ENCODE data around the gene PREX1. TPM values are rescaled to one million over a fixed set of nuclear protein-coding genes. Genes with fewer than 3 reads are reported as not detected.
A peak's percentile ranks its signal among the peaks of the same experiment; 100 is the strongest.

Gene PREX1
- total and polyA plus RNA-seq, 7 experiments from 2014 or later: 2.9 to 143 (median 48.6) TPM

DNA sequence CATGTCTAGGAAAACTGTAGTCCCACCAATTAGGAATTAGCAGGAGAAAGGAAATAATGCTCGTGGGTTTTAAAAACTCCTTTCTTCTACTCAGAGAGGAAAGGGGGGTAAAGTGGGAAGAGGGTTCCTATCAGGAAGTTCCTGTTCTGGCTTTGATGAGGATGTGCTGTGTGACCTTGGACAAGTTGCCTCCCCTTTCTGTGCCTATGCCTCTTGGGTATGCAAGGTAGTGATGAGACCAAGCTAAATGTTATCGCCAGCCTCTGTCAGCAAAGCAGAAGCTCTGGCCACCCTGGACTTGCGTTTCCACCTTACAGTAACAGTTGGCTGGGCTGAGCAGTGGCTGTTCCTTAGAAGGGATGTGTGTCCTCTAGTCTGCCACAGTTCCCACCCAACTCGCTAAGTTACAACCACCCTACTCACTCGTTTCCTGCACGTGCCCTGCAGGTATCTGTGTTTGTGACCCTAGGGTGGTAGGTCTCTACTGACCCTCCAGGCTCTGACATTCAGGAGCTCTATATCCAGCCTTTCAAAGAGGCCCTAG lies 110.0 kb downstream of the PREX1 start:
- Histone ChIP-seq H3K4me1 (ENCODE audit: control insufficient read depth in 2 of 2, insufficient read depth in 2 of 2, low read length in 2 of 2) (peaks cover 47 to 91% of the 10 kb centered on the region in 2 donors), H3K27me3 (ENCODE audit: control insufficient read depth in 2 of 2, insufficient read depth in 2 of 2, low read length in 2 of 2) (no peaks in the 10 kb centered on the region), H3K36me3 (ENCODE audit: control insufficient read depth in 2 of 3, insufficient read depth in 3 of 3, low read length in 3 of 3) (no peaks in the 10 kb centered on the region), H3K27ac (ENCODE audit: low read depth, low read length) (no peak overlapping the region), H3K4me3 (ENCODE audit: low read length) (no peak overlapping the region), H3K9me3 (ENCODE audit: control insufficient read depth in 2 of 3, low read length in 3 of 3) (no peaks in the 10 kb centered on the region)
- H3K36me3 Mint-ChIP-seq: peaks cover 0 to 57% (median 0%) of the 10 kb centered on the region in 5 donors
- peaks cover 45 to 90% (median 65%) of the 10 kb centered on the region in 7 donors for H3K4me1 Mint-ChIP-seq
- no peak for ATAC-seq
- no peak for DNase-seq
- H3K27me3 Mint-ChIP-seq: no peaks in the 10 kb centered on the region
- peaks cover 0 to 4% (median 0%) of the 10 kb centered on the region in 11 donors for H3K9me3 Mint-ChIP-seq
- intact Hi-C loops (cut with micrococcal nuclease): loop anchor here (2.0 to 5.0 kb wide), 4 partner anchors 45 to 190 kb away; partner anchors contain the start of gene PREX1 (in 1 of the 2)
- ChIA-PET CTCF (interaction anchor here (0.6 to 1.3 kb wide), 2 partner anchors 10 to 187 kb away, joined by 3 to 4 read pairs; no protein-coding TSS in a partner anchor), POLR2A (no interaction called here)
- H3K4me3 Mint-ChIP-seq: peak overlapping the region in 4 of 10 donors; percentile 33 to 64 (median 34)
- H3K27ac Mint-ChIP-seq: peak overlapping the region in 4 of 9 donors; percentile 78 to 96 (median 92)

DNA sequence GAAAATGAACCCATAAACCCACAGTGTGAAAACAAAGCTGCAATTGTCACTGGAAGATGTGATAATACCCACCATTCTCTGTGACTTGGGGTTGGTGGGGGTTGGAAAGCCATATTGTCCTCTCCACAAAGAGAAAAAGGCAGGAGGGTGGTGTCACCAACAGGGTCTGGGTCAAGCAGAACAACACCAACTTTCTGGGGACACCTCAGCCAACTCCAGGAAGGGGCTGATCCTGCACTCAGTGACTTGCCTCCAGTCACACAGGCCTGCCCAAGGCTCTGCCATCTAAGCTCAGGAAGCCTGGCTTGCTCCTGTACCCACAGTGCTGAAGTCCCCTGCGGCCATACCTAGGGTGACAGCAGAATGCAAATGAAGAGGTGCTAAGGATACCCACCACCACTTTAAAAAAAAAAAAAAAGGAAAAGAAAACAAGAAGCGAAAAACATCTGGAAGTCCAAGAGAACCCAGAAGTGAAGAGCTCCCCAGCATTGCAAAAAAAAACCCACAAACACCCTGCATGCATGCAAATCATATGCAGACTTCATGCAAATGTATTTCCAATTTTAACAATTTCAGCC lies 110.6 kb downstream of the PREX1 start:
- Mint-ChIP-seq H3K9me3 (peaks cover 0 to 4% (median 0%) of the 10 kb centered on the region in 11 donors), H3K36me3 (peaks cover 0 to 54% (median 0%) of the 10 kb centered on the region in 5 donors), H3K4me3 (peak overlapping the region in 4 of 10 donors; percentile 27 to 64 (median 34)), H3K27ac (peak overlapping the region in 5 of 9 donors; percentile 19 to 96 (median 89)), H3K27me3 (no peaks in the 10 kb centered on the region), H3K4me1 (peaks cover 42 to 89% (median 61%) of the 10 kb centered on the region in 7 donors)
- intact Hi-C loops (cut with micrococcal nuclease): loop anchor here (2.0 to 5.0 kb wide), 4 partner anchors 45 to 190 kb away; partner anchors contain the start of gene PREX1 (in 1 of the 2)
- DNase-seq (no peak), ATAC-seq (no peak)
- Histone ChIP-seq H3K27ac (ENCODE audit: low read depth, low read length) (no peak overlapping the region), H3K27me3 (ENCODE audit: control insufficient read depth in 2 of 2, insufficient read depth in 2 of 2, low read length in 2 of 2) (no peaks in the 10 kb centered on the region), H3K4me3 (ENCODE audit: low read length) (no peak overlapping the region), H3K4me1 (ENCODE audit: control insufficient read depth in 2 of 2, insufficient read depth in 2 of 2, low read length in 2 of 2) (peaks cover 47 to 86% of the 10 kb centered on the region in 2 donors), H3K9me3 (ENCODE audit: control insufficient read depth in 2 of 3, low read length in 3 of 3) (no peaks in the 10 kb centered on the region), H3K36me3 (ENCODE audit: control insufficient read depth in 2 of 3, insufficient read depth in 3 of 3, low read length in 3 of 3) (no peaks in the 10 kb centered on the region)
- CTCF ChIA-PET: interaction anchor here (0.6 to 1.3 kb wide), 3 partner anchors 10 to 188 kb away, joined by 3 to 4 read pairs (median 3); no protein-coding TSS in a partner anchor
- POLR2A ChIA-PET: no interaction called here

DNA sequence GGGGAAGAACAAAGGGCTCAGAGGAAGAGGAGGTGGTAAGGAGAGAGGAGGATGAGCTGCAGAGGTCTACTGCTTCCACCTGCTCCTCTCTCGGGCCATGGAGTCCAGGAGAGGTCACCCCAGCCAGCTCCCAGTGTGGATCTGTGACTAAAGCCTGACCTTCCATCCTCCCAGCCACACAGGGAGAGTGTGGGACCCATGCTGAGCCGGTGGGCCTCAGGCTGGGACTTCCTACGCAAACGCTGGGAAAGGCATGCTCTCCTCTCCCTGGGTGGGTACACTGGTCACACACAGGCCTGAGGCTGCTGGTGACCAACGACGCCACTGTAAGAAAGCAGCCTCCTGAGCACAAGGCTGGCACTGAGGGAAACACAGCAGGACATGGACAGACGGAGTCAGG lies 111.3 kb downstream of the PREX1 start:
- H3K9me3 ChIP-seq (ENCODE audit: control insufficient read depth in 2 of 3, low read length in 3 of 3): no peaks in the 10 kb centered on the region
- H3K4me3 ChIP-seq (ENCODE audit: low read length): peak overlapping the region; percentile 31
- ATAC-seq: no peak
- Mint-ChIP-seq H3K4me1 (peaks cover 38 to 88% (median 56%) of the 10 kb centered on the region in 7 donors), H3K9me3 (peaks cover 0 to 4% (median 0%) of the 10 kb centered on the region in 11 donors), H3K27me3 (no peaks in the 10 kb centered on the region), H3K27ac (peak overlapping the region in 8 of 9 donors; percentile 21 to 96 (median 90)), H3K36me3 (peaks cover 0 to 50% (median 0%) of the 10 kb centered on the region in 5 donors), H3K4me3 (peak overlapping the region in 8 of 10 donors; percentile 22 to 76 (median 64))
- H3K27me3 ChIP-seq (ENCODE audit: control insufficient read depth in 2 of 2, insufficient read depth in 2 of 2, low read length in 2 of 2): no peaks in the 10 kb centered on the region
- intact Hi-C loops (cut with micrococcal nuclease): loop anchor here (2.0 to 5.0 kb wide), 4 partner anchors 46 to 191 kb away; partner anchors contain the start of gene PREX1 (in 1 of the 2)
- H3K27ac ChIP-seq (ENCODE audit: low read depth, low read length): peak overlapping the region; percentile 24
- peaks cover 47 to 86% of the 10 kb centered on the region in 2 donors for H3K4me1 ChIP-seq (ENCODE audit: control insufficient read depth in 2 of 2, insufficient read depth in 2 of 2, low read length in 2 of 2)
- ChIA-PET CTCF (interaction anchor here (0.8 kb wide), 1 partner anchor 10 kb away, joined by 3 read pairs; no protein-coding TSS in a partner anchor), POLR2A (no interaction called here)
- no peak for DNase-seq
- H3K36me3 ChIP-seq (ENCODE audit: control insufficient read depth in 2 of 3, insufficient read depth in 3 of 3, low read length in 3 of 3): no peaks in the 10 kb centered on the region

DNA sequence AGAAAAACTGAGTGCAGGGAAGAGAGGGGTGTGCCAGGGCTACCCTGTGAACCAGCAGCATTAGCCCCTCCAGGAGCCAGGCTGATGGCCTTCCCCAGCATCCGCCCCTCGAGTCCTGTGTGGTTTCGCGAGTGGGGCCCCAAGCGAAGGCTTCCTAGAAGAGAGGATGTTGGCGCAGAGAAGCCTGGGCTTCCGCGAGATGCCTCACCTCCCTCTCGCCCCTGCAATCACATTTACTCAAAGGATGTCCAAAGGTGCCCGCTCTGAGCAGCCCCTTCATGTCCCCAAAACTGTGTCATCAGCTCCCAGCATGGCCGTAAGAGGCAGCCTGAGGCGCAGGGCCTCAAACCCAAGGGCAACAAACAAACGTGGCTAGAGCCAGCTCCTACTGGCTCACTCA lies 111.7 kb downstream of the PREX1 start:
- Histone ChIP-seq H3K4me1 (ENCODE audit: control insufficient read depth in 2 of 2, insufficient read depth in 2 of 2, low read length in 2 of 2) (peaks cover 47 to 86% of the 10 kb centered on the region in 2 donors), H3K4me3 (ENCODE audit: low read length) (peak overlapping the region; percentile 31), H3K9me3 (ENCODE audit: control insufficient read depth in 2 of 3, low read length in 3 of 3) (no peaks in the 10 kb centered on the region), H3K27me3 (ENCODE audit: control insufficient read depth in 2 of 2, insufficient read depth in 2 of 2, low read length in 2 of 2) (no peaks in the 10 kb centered on the region), H3K36me3 (ENCODE audit: control insufficient read depth in 2 of 3, insufficient read depth in 3 of 3, low read length in 3 of 3) (no peaks in the 10 kb centered on the region), H3K27ac (ENCODE audit: low read depth, low read length) (no peak overlapping the region)
- intact Hi-C loops (cut with micrococcal nuclease): loop anchor here (2.0 to 5.0 kb wide), 4 partner anchors 46 to 191 kb away; partner anchors contain the start of gene PREX1 (in 1 of the 2)
- CTCF ChIA-PET: interaction anchor here (0.8 kb wide), 1 partner anchor 11 kb away, joined by 3 read pairs; no protein-coding TSS in a partner anchor
- peak in 2 of 9 donors; percentile 11 to 49 for DNase-seq
- Mint-ChIP-seq H3K4me1 (peaks cover 38 to 85% (median 52%) of the 10 kb centered on the region in 7 donors), H3K9me3 (peaks cover 0 to 2% (median 0%) of the 10 kb centered on the region in 11 donors), H3K4me3 (peak overlapping the region in 9 of 10 donors; percentile 9 to 76 (median 62)), H3K27ac (peak overlapping the region; percentile 21 to 96 (median 89)), H3K36me3 (peaks cover 0 to 49% (median 0%) of the 10 kb centered on the region in 5 donors), H3K27me3 (no peaks in the 10 kb centered on the region)
- ATAC-seq: peak; percentile 44
- POLR2A ChIA-PET: interaction anchor here (0.5 kb wide), 1 partner anchor 107 kb away, joined by 3 read pairs; no protein-coding TSS in a partner anchor

DNA sequence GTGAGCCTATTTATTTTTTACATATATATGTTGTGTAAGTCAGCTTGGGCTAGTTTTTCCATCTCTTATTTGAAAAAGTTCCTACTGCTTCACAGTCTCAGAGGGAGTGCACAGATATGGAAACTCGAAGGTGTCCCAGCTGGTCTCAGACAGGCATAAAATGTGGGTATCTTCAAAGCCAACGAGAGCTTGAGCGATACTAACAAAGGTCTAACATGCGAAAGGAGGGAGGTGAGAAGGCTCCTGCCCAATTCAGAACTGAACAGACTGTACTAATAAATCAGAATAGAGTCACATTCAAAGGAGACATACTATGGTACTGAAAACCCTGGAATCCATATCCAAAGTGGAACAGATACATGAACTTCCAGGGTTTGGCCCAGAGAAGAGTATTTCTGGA lies 113.0 kb downstream of the PREX1 start:
- Mint-ChIP-seq H3K27me3 (no peaks in the 10 kb centered on the region), H3K36me3 (peaks cover 0 to 43% (median 0%) of the 10 kb centered on the region in 5 donors), H3K4me1 (peaks cover 32 to 80% (median 42%) of the 10 kb centered on the region in 7 donors), H3K4me3 (peak overlapping the region in 2 of 10 donors; percentile 23 to 25), H3K27ac (peak overlapping the region in 2 of 9 donors; percentile 31 to 38), H3K9me3 (peaks cover 0 to 2% (median 0%) of the 10 kb centered on the region in 11 donors)
- H3K27ac ChIP-seq (ENCODE audit: low read depth, low read length): no peak overlapping the region
- intact Hi-C loops (cut with micrococcal nuclease): loop anchor here (5.0 kb wide), 3 partner anchors 48 to 193 kb away; partner anchors contain the start of gene PREX1 (in 1 of the 2)
- DNase-seq: no peak
- ChIA-PET POLR2A (no interaction called here), CTCF (no interaction called here)
- H3K36me3 ChIP-seq (ENCODE audit: control insufficient read depth in 2 of 3, insufficient read depth in 3 of 3, low read length in 3 of 3): no peaks in the 10 kb centered on the region
- H3K4me3 ChIP-seq (ENCODE audit: low read length): no peak overlapping the region
- no peaks in the 10 kb centered on the region for H3K27me3 ChIP-seq (ENCODE audit: control insufficient read depth in 2 of 2, insufficient read depth in 2 of 2, low read length in 2 of 2)
- no peaks in the 10 kb centered on the region for H3K9me3 ChIP-seq (ENCODE audit: control insufficient read depth in 2 of 3, low read length in 3 of 3)
- no peak for ATAC-seq
- H3K4me1 ChIP-seq (ENCODE audit: control insufficient read depth in 2 of 2, insufficient read depth in 2 of 2, low read length in 2 of 2): peaks cover 43 to 84% of the 10 kb centered on the region in 2 donors

DNA sequence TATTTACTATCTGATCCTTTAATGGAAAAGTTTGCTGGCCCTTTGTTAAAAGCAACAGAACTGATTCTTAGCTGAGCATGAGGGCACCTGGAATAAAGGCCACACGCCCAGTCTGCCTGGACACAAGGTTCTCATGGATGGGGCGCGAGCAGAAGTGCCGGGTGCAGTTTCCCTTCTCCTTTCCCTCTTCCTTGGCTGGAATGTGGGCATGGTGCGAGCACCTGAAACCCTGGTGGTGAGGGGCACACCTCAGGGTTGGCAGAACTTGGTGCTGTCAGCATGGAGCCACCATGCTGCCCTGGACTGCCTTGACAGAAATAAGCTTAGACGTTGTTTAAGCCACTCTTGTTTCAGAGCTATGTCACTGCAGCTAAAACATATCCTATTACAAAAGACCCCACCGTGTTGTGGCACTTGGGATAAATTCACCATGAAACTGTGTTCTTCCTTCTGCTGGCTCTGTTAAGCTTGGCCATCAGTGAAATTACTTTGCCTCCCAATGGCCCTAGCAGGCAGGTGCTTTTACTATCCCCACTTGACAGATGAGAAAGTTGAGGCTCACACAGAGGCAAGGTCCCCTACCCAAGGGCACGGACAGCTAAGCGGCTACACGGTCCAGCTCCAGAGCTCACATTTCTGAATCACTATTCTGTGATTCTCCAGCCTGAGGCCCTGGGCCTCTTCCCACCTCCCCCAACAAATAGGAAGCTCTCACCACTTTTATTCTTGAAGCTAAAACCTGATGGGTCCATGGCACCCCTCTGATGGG lies 115.9 kb downstream of the PREX1 start:
- Mint-ChIP-seq H3K9me3 (peaks cover 0 to 2% (median 0%) of the 10 kb centered on the region in 11 donors), H3K4me3 (no peak overlapping the region), H3K27me3 (no peaks in the 10 kb centered on the region), H3K4me1 (peaks cover 13 to 68% (median 30%) of the 10 kb centered on the region in 7 donors), H3K36me3 (peaks cover 0 to 42% (median 3%) of the 10 kb centered on the region in 5 donors), H3K27ac (peak overlapping the region in 2 of 9 donors; percentile 5 to 72)
- Histone ChIP-seq H3K27me3 (ENCODE audit: control insufficient read depth in 2 of 2, insufficient read depth in 2 of 2, low read length in 2 of 2) (no peaks in the 10 kb centered on the region), H3K4me1 (ENCODE audit: control insufficient read depth in 2 of 2, insufficient read depth in 2 of 2, low read length in 2 of 2) (peaks cover 24 to 72% of the 10 kb centered on the region in 2 donors), H3K4me3 (ENCODE audit: low read length) (no peak overlapping the region), H3K36me3 (ENCODE audit: control insufficient read depth in 2 of 3, insufficient read depth in 3 of 3, low read length in 3 of 3) (peaks cover 0 to 7% (median 0%) of the 10 kb centered on the region in 3 experiments), H3K9me3 (ENCODE audit: control insufficient read depth in 2 of 3, low read length in 3 of 3) (no peaks in the 10 kb centered on the region), H3K27ac (ENCODE audit: low read depth, low read length) (no peak overlapping the region)
- intact Hi-C loops (cut with micrococcal nuclease): no loop called here
- ATAC-seq: no peak
- no peak for DNase-seq
- POLR2A ChIA-PET: no interaction called here
- CTCF ChIA-PET: no interaction called here
